DMS114 treated with DMSO at 0.1 percent for 48 hours (cell line): Measurements from ENCODE around the gene PLA2G4D.

Experiments
- DNase-seq: peaks from one replicate; lab custom pipeline; 2025; ENCODE audit not compliant: unreplicated experiment; lab: John Stamatoyannopoulos, UW

The PLA2G4D gene

DNA sequence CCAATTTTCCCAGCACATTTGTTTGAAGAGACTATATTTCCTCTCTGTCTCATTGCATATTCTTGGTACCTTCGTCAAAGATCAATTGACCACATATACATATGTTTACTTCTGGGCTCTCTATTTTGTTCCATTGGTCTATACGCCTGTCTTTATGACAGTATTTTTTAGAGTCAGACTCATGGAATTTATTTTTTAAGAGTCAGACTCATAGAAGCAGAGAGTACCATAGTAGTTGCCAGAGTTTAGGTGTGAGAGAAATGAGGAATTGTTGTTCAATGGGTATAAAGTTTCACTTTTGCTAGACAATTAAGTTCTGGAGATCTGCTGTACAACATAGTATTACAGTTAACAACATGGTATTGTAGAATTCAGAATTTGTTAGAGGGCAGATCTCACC is 35.0 kb upstream of the PLA2G4D start:
- DNase-seq = no peak

DNA sequence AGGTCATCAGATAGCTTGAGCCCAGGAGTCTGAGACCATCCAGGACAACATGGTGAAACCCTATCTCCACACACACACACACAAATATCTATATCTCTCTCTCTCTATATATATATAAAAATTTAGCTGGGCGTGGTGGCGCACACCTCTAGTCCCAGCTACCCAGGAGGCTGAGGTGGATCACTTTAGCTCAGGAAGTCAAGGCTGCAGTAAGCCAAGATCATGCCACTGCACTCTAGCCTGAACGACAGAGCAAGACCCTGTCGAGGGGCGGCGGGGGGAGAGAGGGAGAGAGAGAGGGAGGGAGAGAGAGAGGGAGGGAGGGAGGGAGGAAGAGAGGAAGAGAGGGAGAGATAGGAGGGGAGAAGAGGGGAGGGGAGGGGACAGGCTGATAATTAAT is 34.1 kb upstream of the PLA2G4D start:
- DNase-seq = no peak

DNA sequence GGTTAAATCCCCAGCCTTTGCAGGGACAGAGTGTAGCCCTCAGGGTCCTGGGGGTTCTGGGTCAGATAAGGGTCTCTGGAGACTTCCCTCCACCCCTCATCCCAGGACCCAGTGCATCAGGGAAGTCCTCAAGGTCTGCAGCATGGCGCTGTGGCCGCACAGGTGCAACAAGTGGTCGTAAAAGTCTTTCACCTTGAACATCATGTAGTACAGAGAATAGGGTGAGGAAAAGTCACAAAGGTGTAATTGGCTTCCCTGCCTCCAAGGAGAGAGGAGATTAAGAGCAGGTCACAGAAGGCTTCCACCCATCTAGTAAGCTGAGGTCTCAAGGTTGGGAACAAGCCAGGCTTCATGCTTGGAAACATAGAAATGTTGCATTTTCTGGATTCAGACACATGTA is 29.2 kb upstream of the PLA2G4D start:
- no peak for DNase-seq

DNA sequence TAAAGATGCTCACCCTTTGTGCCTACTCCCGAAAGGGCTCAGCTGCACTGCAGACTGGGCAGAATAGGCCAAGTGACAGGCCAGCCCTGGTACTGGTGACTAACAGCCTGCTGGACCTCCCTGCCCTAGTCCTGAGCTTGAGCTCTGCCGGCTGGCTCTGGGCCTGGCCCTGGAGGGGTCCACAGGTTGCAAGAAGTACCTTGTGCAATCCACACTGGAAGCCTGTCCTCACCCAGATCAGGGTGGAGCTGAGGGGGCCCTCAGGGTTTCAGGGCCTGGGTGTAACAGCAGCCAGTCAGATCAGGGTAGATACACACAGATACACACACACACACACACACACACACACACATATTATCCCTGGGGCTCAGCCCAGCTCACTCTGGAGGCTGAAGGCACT is 27.3 kb upstream of the PLA2G4D start:
- no peak for DNase-seq

DNA sequence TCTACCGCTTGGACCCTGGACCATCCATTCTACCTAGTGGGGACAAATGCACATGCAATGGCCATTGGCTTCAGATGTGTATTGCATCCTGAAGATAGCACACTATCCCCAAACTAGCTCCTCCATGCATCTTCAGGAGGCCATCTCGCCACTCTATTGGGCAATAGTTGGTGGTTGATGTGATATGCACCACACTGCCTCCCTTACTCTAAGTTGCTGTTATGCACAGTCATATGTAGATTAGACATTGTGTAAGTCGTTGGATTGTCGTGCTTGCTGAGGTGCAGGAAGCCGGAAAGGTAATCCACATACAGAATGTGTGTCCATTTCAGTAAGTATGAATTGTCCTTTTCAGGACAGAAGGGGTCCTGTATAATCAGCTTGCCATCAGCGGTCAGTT is 26.7 kb upstream of the PLA2G4D start:
- no peak for DNase-seq

DNA sequence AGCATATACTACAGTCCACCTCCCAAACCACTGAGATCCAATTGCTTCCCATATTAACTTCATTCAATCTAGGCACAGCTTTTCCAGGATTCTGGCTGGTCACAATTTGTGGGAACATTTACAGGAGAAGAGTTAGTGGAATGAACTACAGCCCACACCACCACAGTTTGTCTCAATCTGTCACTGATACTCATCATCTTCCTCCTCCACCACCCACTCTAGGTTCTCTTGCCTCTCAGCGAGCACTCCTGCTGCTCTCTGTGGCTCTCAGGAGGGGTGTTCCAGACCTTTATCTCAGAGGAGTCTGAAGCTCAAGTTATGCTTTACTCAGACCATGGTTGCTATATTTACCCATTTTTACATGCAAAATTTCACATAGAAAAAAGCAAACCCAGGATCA is 25.9 kb upstream of the PLA2G4D start:
- DNase-seq = no peak

DNA sequence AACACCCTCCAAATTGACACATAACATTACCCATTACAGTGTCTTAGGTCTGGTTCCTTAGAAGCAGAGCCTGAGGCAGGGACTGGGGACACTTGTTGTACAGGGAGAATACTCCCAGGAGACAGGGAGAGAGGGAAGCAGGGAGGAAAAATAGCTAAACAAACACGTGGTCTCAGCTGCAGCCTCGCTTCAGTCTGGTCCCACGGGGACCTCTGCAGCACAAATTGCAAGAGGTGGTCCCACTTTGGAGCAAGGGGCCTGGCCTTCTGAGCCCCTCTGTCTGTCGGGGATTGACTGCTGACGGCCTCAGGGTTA is 25.0 kb upstream of the PLA2G4D start:
- DNase-seq = no peak

DNA sequence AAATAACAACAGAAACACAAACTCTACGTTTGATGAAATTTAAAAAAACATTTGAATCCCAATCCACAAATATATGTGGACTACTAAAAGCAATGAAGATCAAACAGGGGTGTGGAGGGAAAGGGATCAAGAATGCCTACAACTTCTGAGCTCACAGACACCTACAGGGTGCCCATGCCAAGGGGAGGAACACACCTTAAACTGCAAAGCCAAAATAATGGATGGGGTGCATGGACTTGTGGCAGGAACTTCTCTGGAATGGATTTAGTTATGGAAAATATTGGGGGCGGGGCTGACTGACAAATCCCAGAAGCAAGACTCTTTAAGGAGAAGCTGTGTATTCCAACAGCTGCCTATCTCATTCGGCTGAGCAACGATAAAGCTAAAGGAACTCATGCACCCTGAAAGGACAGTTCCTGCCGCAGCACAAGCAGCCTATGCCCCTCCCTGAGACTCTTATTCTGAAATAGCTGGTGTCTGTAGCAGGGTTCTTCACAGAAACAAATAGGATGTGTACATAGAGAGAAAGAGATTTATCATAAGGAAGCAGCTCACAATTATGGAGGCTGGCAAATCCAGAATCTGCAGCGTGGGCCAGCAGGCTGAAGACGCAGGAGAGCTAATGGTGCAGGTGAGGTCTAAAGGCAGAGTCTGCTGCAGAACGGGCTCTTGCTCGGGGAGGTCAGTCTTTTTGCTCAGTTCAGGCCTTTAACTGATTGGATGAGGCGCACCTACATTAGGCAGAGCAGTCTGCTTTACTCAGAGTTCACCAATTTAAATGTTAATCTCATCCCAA is 24.5 kb upstream of the PLA2G4D start:
- no peak for DNase-seq

DNA sequence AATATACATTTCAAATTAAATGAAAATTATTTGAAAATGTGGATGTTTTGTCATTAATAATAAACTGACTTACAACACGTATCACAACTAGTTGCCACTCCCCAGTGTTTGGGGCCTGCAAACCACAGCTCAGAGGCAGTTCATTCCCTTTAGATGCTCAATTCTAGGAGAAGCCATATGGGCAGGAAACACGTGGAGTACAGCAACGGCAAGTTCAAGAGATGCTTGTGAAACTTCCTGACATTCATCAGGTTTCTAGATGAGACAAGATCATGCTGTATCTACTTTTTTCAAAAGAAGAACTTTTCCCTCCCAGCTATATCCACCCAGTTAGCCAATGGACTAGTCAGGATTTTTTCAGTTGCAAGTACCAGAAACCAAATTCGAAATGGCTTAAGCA is 17.6 kb upstream of the PLA2G4D start:
- DNase-seq = no peak

DNA sequence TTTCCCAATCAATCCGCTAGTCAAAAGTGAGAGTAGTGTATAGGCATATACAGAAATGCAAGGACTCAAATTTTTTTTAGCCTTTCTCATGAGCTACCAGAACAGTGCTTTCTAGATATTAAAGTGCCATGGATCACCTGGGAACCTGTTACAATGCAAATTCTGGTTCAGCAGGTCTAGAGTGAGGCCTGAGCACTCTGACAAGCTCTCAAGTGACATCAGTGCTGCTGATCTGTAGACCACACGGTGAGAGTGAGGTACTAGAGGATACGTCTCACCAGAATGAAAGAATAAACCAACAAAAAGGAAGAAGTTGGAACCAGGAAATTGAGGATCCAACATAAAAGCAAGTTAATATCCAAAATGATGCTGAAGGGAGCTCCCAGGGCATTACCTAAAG is 16.0 kb upstream of the PLA2G4D start:
- DNase-seq = no peak

DNA sequence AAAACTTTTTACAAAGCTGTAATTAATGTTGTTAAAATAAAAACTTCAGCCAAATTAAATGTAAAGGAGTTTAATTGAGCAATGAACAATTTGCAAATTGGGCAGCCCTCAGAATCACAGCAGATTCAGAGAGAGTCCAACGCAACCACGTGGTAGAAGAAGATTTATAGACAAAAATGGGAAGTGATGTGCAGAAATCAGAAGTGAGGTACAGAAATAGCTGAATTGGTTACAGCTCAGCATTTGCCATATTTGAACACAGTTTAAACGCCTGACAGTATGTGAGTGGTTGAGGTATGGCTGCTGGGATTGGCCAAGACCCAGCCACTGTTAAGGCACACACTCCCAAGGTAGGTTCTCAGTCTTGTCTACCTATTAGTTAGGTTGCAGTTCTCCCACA is 14.4 kb upstream of the PLA2G4D start:
- no peak for DNase-seq

DNA sequence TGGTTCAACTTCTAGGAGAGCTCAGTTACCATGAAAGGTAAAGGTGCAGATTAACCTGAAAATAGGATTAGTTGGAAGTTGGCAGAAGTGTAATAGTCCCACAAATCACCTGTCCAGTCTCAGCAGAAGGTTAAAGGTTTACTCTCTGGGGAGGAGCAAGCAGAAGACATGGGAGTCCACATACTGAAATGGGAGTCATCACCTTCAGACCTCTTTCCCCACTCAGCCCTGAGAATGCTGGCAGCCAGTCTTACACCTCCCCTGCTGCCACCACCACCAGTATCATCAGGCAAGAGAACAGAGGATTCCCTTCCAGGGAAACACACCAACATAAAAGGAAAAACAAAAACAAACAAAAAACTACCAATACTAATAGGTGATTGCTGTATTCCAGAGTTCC is 13.8 kb upstream of the PLA2G4D start:
- no peak for DNase-seq

DNA sequence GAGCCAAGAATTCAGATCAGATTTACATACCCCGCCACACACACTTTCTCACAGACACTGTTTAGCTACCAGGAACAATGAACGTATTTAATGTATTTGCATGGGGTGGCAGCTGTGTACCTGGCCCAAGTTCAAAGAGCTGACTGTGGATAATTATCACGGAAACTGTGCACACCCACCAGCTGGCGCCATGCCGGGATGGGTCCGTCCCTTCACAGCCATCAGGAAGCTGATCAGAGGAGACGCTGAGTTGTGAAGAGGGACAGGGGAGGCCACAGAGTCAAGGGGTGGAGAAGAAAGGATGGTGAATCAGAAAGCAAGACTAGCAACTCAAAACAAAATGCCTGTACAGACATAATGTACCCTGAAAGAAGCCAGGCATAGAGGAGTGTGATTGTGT is 13.1 kb upstream of the PLA2G4D start:
- DNase-seq = no peak

DNA sequence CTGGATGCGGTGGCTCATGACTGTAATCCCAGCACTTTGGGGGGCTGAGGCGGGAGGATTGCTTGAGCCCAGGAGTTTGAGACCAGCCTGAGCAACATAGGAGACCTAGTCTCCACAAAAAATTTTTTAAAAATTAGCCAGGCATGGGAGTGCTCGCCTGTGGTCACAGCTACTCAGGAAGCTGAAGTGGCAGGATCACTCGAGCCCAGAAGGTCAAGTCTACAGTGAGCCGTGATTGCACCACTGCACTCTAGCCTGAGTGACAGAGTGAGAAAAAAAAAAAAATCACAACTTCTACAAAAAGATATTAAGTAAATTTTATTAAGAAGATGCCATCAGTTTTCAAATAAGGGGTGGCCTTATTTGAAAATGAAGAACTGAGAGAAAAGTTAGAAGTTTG is 11.9 kb upstream of the PLA2G4D start:
- no peak for DNase-seq

DNA sequence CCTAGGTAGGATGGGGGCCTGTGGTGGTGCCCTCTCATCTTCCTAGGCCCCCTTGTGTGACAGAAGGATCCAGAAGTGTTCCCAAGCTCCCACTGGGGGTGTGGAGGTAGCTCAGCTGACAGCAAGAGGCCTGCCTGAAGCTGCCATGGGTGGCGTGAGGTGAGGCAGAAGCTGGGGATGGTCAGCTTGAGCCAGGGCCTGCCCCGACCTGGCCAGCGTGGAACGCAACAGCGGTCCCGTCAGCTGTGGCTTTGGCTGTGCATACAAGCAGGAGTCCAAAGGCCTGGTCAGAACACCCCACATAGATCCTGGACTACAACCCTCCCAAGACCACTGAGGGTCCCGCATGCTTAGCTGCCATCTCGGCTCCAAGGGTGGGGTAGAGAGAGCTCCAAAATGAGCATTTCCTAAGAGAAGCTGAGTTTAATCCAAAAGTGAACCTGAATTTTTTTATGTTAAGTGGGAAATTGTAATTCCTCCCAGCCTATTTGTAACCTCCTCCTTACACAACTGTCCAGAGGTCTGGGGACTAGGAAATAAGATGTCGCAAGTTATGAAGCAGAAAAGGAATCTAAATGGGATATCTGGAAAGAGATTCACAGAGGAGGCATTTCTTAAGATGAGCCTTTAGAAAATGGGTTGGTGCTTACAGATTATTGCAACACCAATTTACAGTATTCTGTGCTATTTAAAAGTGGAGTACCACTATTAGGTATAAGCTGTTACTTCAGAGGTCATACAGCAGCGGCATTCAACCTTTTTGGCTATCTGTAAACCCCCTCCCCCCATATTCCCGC is 9.9 kb upstream of the PLA2G4D start:
- DNase-seq = no peak

DNA sequence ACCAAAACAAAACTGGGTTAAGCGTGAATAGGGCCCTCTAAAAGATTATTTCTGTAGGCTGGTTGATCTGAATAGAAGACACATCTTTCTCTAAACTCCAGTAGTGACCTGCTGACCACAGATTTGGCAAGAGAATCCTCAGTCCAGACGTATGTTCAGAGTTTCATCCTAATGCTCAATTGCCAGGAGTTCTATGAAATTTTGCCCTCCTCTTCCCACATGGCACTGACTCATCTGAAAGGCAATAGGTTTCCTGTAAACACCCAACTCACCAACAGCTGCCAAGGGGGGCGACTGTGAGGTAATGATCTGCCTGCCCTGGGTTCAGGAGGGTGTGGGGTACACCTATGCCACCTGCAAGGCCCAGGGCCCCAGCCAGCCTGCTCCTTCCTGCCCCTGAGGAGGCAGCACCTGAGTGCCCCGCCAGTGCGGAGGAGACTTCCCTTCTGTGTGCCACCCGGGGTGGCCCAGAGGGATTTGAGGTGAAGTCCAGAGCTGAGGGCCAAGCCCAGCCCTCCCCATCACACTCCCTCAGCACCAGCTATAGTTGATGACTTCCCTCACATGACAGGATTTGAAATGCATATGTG is 8.4 kb upstream of the PLA2G4D start:
- no peak for DNase-seq

DNA sequence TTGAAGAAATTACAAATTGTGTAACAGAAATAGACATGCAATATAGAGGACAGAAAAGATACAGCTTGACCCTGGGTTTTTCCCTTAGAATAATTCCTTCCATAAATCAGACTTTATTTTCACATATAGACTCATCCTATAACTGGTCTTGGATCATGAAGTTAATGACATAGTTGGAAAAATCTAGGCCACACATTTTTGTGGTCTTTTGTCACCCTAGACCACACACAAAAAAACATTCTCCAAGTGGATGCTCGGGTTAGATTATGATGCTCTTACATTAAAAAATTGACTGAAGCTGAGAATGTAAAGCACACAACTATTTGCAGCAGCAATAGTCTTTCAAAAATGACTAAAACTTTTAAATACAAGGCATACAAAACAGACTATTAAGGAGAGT is 7.5 kb upstream of the PLA2G4D start:
- no peak for DNase-seq

DNA sequence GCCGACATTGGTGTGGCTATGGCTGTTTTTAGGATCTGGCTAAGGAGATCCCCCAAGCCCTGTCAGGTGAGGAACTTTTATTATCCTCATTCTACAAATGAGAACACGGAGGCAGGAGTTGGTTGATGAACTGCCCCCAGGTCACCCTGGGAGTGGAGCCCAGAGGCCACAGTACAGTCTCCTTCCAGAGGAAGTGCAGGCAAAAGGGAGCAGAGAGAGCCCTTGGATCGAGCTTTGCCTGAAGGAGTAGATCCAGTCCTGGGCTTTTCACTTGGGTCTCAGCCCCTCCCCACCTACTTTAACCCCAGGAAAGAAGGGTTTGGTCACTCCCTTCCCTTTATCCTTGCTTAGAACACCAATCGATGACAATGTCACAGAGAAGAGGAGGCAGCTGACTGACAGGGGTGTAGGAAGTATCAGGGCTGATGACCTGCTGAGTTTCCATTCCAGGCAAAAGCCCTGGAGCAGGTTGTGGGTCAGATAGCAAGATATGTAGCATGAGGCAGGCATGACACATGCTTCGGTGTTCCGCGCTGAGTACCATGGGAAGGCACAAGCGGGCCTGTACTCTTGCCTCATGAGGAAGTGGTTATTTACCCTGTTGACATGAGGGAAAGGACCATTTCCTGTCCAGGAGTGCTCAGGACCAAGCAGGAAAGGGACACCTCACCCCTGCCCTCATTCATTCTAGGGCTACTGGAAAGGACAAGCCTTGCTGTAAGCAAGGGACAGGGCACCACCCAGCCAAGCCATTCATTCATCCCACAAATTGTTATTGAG is 5.8 kb upstream of the PLA2G4D start:
- DNase-seq = no peak

DNA sequence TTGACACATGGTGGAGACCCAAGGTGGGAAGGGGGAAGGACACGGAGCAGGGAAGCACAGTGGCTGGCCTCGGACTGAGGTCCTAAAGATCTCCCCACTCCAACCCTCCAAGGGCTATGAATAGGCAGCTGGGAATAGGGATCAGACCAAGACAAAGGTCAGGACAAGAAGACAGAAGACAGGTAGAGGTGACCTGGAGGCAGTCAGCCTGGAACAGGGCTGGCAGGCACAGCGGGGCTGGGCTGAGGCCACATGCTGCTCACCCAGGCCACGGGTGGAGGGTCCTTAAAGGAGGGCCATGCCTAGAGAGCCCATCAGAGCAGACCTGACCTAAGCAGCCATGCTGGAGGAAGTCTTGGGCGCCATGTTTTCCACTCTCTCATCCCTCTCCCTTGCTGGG is 2.7 kb upstream of the PLA2G4D start:
- no peak for DNase-seq

DNA sequence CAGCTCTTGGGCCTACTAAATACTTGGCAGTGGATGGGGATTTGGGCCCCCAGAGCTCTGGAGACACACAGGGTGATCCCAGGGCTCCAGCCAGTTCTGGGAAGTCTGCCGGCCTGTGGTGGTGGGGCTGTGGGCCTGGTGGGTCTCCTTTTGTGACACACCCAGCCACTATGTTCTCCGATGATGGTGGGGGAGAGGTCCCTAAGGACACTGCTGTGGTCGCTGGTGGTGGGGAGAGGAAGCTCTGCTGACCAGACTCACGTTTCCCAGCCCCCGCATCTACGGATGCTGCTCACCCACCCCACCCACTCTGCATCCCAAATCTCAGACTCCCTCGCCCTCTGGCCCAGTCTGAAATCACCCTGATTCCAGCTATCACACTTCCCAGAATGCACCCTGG is 396 bp downstream of the PLA2G4D start:
- DNase-seq = no peak

DNA sequence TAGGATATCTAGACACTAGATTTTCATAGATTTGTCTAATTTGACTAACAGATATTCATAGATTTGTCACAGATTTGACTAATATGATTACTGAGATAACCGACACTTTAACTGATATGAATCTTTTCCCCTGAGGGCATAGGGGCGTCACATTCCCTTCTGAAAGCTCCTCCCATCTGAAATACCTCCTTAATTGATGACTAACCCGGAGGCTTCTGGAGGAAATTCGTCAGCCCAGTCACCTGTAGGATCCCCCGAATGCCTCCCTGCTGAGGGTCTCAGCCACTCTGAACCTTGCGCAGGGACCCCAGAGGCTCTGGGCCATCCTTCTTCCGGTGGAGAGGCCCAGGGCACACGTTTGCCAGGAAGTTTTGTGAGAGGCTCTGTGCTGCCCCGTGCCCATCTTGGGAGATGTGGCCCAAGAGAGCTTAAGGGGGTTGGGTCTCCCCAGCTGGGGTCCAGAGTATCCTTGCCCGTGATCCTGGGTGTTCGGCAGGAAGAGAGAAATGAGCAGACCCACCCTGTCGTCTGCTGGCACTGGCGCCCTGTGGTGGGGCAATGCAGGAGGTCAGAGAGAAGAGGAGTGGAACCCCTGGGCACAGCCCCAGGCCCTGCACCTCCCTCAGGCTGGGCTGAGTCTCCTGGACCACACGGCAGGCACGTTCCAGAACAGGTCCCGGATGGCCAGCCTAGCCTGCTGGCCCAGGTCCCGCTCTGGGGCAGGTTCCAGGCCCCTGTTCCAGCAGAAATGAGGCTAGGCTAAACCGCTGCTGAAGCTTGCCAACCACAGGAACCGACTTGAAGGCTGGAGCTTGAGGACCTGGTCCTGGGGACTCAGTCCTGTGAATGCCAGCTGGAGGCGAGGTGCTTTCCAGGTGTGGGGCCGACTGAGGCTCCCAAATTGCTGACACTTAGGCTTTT is 1.7 kb downstream of the PLA2G4D start:
- no peak for DNase-seq
